GM23248 (cell line): ENCODE results near the gene STAB2. TPM values are rescaled to one million over a fixed set of nuclear protein-coding genes. Genes with fewer than 3 reads are reported as not detected.

Source experiments
- DNase-seq: peaks from one replicate; pipeline ENCODE4 v3.0.0-alpha.2; 2015
- H2AFZ ChIP-seq: fragments of 200-600 bp; sonication (generic); 2 replicates; pipeline ENCODE4 v1.6.1; 2016; ENCODE audit warnings: antibody characterized with exemption
- H3F3A ChIP-seq: fragments of 200-600 bp; sonication (generic); 2 replicates; pipeline ENCODE4 v1.6.1; 2016; ENCODE audit warnings: mild to moderate bottlenecking, antibody characterized with exemption, mixed run types; ENCODE audit not compliant: insufficient read depth
- H3K27ac ChIP-seq: fragments of 200-600 bp; sonication (generic); 2 replicates; pipeline ENCODE4 v1.5.1; 2016; ENCODE audit warnings: mild to moderate bottlenecking
- H3K27me3 ChIP-seq: fragments of 200-600 bp; sonication (generic); replicated peaks from 2 replicates; pipeline ENCODE4 v1.6.1; 2016; ENCODE audit warnings: mild to moderate bottlenecking; ENCODE audit not compliant: insufficient read depth
- H3K36me3 ChIP-seq: fragments of 200-600 bp; sonication (generic); 2 replicates; pipeline ENCODE4 v1.6.1; 2016; ENCODE audit warnings: low read depth, mild to moderate bottlenecking
- H3K4me1 ChIP-seq: fragments of 200-600 bp; sonication (generic); 2 replicates; pipeline ENCODE4 v1.6.1; 2016; ENCODE audit warnings: mild to moderate bottlenecking; ENCODE audit not compliant: insufficient read depth
- H3K4me2 ChIP-seq: fragments of 200-600 bp; sonication (generic); one replicate; pipeline ENCODE4 v1.6.1; 2016; ENCODE audit warnings: mild to moderate bottlenecking; ENCODE audit not compliant: unreplicated experiment
- H3K4me3 ChIP-seq: fragments of 200-600 bp; sonication (generic); 2 replicates; pipeline ENCODE4 v1.5.1; 2016; ENCODE audit warnings: mild to moderate bottlenecking
- H3K79me2 ChIP-seq: fragments of 200-600 bp; sonication (generic); 2 replicates; pipeline ENCODE4 v1.6.1; 2016; ENCODE audit warnings: mild to moderate bottlenecking; ENCODE audit not compliant: insufficient read depth
- H3K9ac ChIP-seq: fragments of 200-600 bp; sonication (generic); 2 replicates; pipeline ENCODE4 v1.6.1; 2016; ENCODE audit warnings: mild to moderate bottlenecking
- H3K9me2 ChIP-seq: fragments of 200-600 bp; sonication (generic); 2 replicates; pipeline ENCODE4 v1.6.1; 2016; ENCODE audit warnings: mixed run types, mild to moderate bottlenecking, moderate library complexity; ENCODE audit not compliant: insufficient read depth
- H3K9me3 ChIP-seq: fragments of 200-600 bp; sonication (generic); one replicate; pipeline ENCODE4 v1.6.1; 2017; ENCODE audit warnings: low read depth
- H4K20me1 ChIP-seq: fragments of 200-600 bp; sonication (generic); 2 replicates; pipeline ENCODE4 v1.6.0; 2016; ENCODE audit not compliant: insufficient read depth
- EZH2 ChIP-seq: fragments of 200-600 bp; sonication (generic); IDR thresholded peaks from 2 replicates; pipeline ENCODE4 v1.6.1; 2018; ENCODE audit warnings: antibody characterized with exemption, mild to moderate bottlenecking; ENCODE audit not compliant: insufficient read depth, poor library complexity, severe bottlenecking
- EZH2phosphoT487 ChIP-seq: fragments of 200-600 bp; sonication (generic); IDR thresholded peaks from 2 replicates; pipeline ENCODE4 v1.6.1; 2018; ENCODE audit warnings: antibody characterized with exemption, moderate library complexity, mild to moderate bottlenecking, low read depth; ENCODE audit not compliant: insufficient read depth
- WGBS, 2 experiments: methylation state at CpG; one replicate each; pipeline ENCODE4 v1.1.6; 2015 to 2017; ENCODE audit warnings: low lambda C conversion rate in 2 of 2, low coverage in 1 of 2; ENCODE audit errors: missing lambda C conversion rate in 2 of 2; 5-methylcytosine and 5-hydroxymethylcytosine counted together
- in situ Hi-C: fragments of 300-500 bp; cut with MboI; formaldehyde crosslinking; loops from 2 replicates; pipeline ENCODE4 v1.15.0; 2020
- polyA plus RNA-seq: library from polyadenylated mRNA; unstranded; fragments of >200 nt; fragmentation: Nextera tagmentation; extraction: Ambion mirVana; gene quantifications from 2 replicates; pipeline ENCODE4 v1.2.1, GENCODE V29; 2016
- total RNA-seq: library from RNA; depleted of rRNA; stranded (reverse); fragments of >200 nt; shearing (Covaris generic); gene quantifications from 2 replicates; pipeline ENCODE4 v1.2.3, GENCODE V29; 2014

STAB2 gene
- total and polyA plus RNA-seq, 2 experiments from 2014 or later, result not detected

- Histone ChIP-seq H3K9me3 (no peaks in the 10 kb centered on the region), H3K4me3 (no peak overlapping the region), H2AFZ (no peak overlapping the region), H3K27ac (peak overlapping the region; percentile 89), H3F3A (peaks cover 18% of the 10 kb centered on the region), H3K9me2 (no peaks in the 10 kb centered on the region), H3K4me2 (peak overlapping the region; percentile 44), H3K27me3 (no peaks in the 10 kb centered on the region), H3K4me1 (peaks cover 22% of the 10 kb centered on the region), H3K79me2 (no peaks in the 10 kb centered on the region), H4K20me1 (no peaks in the 10 kb centered on the region), H3K36me3 (no peaks in the 10 kb centered on the region), H3K9ac (peak overlapping the region; percentile 53)
- in situ Hi-C loops, result loop anchor here (25.0 kb wide), 1 partner anchor 1623 kb away; no protein-coding TSS in a partner anchor
- 0% methylated on average over 2 of the region's 2 CpGs for WGBS, 2 experiments
- TF ChIP-seq EZH2 (no peak), EZH2phosphoT487 (no peak)
- peak; percentile 99 for DNase-seq
Observed at GRCh38 chr12:103560604-103561101, 26.4 kb upstream of the STAB2 start.

- Histone ChIP-seq H2AFZ (no peak overlapping the region), H3K9me3 (no peaks in the 10 kb centered on the region), H3K79me2 (no peaks in the 10 kb centered on the region), H3K4me1 (peaks cover 22% of the 10 kb centered on the region), H3K4me3 (no peak overlapping the region), H3K4me2 (peak overlapping the region; percentile 44), H4K20me1 (no peaks in the 10 kb centered on the region), H3F3A (peaks cover 18% of the 10 kb centered on the region), H3K9ac (peak overlapping the region; percentile 53), H3K27ac (peak overlapping the region; percentile 89), H3K9me2 (no peaks in the 10 kb centered on the region), H3K27me3 (no peaks in the 10 kb centered on the region), H3K36me3 (no peaks in the 10 kb centered on the region)
- peak; percentile 64 for DNase-seq
- TF ChIP-seq EZH2phosphoT487 (no peak), EZH2 (no peak)
- in situ Hi-C loops, result loop anchor here (25.0 kb wide), 1 partner anchor 1624 kb away; no protein-coding TSS in a partner anchor
- WGBS, 2 experiments, result 62 to 64% methylated on average over 5 of the region's 5 CpGs
Observed at GRCh38 chr12:103561174-103561573, 25.9 kb upstream of the STAB2 start.

- in situ Hi-C loops, result loop anchor here (25.0 kb wide), 1 partner anchor 1629 kb away; no protein-coding TSS in a partner anchor
Observed at GRCh38 chr12:103566398-103566797, 20.7 kb upstream of the STAB2 start.

GRCh38 chr12:103569278-103569677 lies 17.8 kb upstream of the STAB2 start:
- Histone ChIP-seq H3K36me3 (no peaks in the 10 kb centered on the region), H3K79me2 (no peaks in the 10 kb centered on the region), H3K9me3 (no peaks in the 10 kb centered on the region), H3F3A (no peaks in the 10 kb centered on the region), H3K4me2 (no peak overlapping the region), H3K4me1 (no peaks in the 10 kb centered on the region), H3K9me2 (no peaks in the 10 kb centered on the region), H3K27ac (no peak overlapping the region), H2AFZ (no peak overlapping the region), H4K20me1 (no peaks in the 10 kb centered on the region), H3K9ac (no peak overlapping the region), H3K27me3 (peaks cover 33% of the 10 kb centered on the region), H3K4me3 (no peak overlapping the region)
- in situ Hi-C loops, result loop anchor here (25.0 kb wide), 1 partner anchor 1632 kb away; no protein-coding TSS in a partner anchor
- no peak for DNase-seq
- WGBS, 2 experiments, result 31 to 50% methylated on average over 1 of the region's 1 CpG
- TF ChIP-seq EZH2, result no peak
- no peak for TF ChIP-seq EZH2phosphoT487

More at GRCh38 chr12:103566398-103566797, 20.7 kb upstream of the STAB2 start:
- no peak for DNase-seq
- Histone ChIP-seq H3K4me2 (no peak overlapping the region), H3K4me1 (peaks cover 4% of the 10 kb centered on the region), H3K9me2 (no peaks in the 10 kb centered on the region), H3K36me3 (no peaks in the 10 kb centered on the region), H3K4me3 (no peak overlapping the region), H3K79me2 (no peaks in the 10 kb centered on the region), H3K27me3 (peaks cover 21% of the 10 kb centered on the region), H4K20me1 (no peaks in the 10 kb centered on the region), H3K27ac (no peak overlapping the region), H3K9ac (no peak overlapping the region), H3K9me3 (no peaks in the 10 kb centered on the region), H3F3A (no peaks in the 10 kb centered on the region), H2AFZ (no peak overlapping the region)
- WGBS, 2 experiments, result 3 to 10% methylated on average over 1 of the region's 1 CpG
- TF ChIP-seq EZH2phosphoT487 (no peak), EZH2 (no peak)
